Right lobe of liver (tissue), 4 donors: ENCODE measurements around the gene ZFR.

ENCODE experiments used
- POLR2A ChIP-seq: fragments of 450-650 bp; IDR thresholded peaks from one replicate; pipeline ENCODE4 v1.6.1; 2017; ENCODE audit warnings: antibody characterized with exemption, mild to moderate bottlenecking
- TF ChIP-seq, protein P1 (sequence below), 4 donors: fragments of 200-600 bp in 3 of 4; fragments of 450-650 bp in 1 of 4; IDR thresholded peaks; one replicate each; pipeline versions ENCODE4 v1.5.1 to v1.8.0; 2016 to 2022; ENCODE audit warnings: antibody characterized with exemption in 4 of 4, mild to moderate bottlenecking in 2 of 4
- donor health status: DM: no; HTN: no; CAD: no.
- donor health status: DM: no; HTN: no; CAD: no.
- donor health status: DM: no; HTN: yes; CAD: no.

DNA sequence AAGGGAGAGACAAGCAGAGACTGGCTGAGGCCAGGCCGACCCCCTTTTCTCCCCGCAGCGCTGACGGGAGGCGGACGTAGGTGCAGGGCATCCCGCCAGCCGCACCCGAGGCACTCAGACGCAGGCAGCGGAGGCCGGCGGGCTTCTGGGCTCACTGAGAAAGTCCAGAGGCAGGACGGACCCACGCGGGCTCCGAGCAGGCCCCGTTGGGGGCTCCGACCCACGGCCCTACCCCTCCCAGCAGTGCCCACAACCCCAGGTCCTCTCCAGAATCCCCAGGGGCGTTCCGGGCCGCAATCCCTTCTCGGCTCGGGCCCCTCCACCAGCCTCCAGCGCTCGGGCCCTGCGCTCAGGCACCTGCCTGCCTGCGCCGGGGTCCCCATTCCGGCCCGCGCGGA lies 132.3 kb downstream of the ZFR start:
- no peak for TF ChIP-seq POLR2A
- TF ChIP-seq, protein P1, sequence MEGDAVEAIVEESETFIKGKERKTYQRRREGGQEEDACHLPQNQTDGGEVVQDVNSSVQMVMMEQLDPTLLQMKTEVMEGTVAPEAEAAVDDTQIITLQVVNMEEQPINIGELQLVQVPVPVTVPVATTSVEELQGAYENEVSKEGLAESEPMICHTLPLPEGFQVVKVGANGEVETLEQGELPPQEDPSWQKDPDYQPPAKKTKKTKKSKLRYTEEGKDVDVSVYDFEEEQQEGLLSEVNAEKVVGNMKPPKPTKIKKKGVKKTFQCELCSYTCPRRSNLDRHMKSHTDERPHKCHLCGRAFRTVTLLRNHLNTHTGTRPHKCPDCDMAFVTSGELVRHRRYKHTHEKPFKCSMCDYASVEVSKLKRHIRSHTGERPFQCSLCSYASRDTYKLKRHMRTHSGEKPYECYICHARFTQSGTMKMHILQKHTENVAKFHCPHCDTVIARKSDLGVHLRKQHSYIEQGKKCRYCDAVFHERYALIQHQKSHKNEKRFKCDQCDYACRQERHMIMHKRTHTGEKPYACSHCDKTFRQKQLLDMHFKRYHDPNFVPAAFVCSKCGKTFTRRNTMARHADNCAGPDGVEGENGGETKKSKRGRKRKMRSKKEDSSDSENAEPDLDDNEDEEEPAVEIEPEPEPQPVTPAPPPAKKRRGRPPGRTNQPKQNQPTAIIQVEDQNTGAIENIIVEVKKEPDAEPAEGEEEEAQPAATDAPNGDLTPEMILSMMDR (IDR thresholded peaks at IDR 0.05): no peak
